ENCODE results near the gene SULF2. TPM values are rescaled to one million over a fixed set of nuclear protein-coding genes. Genes with fewer than 3 reads are reported as not detected.

SULF2 gene
- total and polyA plus RNA-seq, 4 donors: 8.1 to 25.4 (median 12.0) TPM

DNA sequence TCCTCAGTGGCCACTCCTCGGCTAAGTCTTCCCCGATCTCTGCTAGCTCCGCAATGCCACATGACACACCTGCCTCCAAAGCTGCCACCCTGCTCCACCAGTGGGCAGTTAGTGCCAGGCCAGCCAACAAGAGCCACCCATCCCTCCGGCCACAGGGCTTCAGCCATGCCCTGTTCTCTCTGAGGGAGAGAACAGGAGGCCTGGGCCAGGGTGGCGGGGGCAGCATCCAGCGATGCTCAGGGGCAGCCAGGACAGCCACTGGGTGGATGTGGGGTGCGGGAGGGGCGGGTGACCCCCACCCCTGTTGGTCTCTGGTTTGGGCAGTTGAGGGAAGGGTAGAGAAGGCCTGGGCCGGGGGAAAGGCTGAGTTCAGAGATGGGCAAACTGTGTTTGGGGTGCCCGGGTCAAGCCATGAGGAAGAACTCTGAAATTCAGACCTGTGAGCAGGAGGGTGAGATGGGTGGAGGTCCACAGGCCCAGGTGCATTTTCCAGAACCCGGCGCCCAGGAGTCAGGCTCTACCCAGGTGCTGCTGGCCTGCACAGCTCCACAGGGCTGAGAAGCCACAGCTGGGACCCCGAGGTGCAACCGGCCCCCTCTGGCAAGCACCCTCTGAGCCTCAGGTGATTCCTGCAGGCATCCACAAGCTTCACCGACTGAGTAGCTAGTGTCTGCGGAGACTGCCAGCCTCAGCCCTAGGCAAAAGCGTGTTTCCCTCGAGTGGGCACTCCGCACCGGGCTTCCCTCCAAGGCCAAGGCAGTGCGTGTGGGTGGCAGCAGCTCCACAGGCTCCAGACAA is 91.1 kb downstream of the SULF2 start:
- Histone ChIP-seq H3K27me3 (ENCODE audit: control insufficient read depth in 4 of 4, insufficient read depth in 4 of 4, low read length in 3 of 4) (no peaks in the 10 kb centered on the region), H3K9me3 (ENCODE audit: control insufficient read depth in 4 of 4, low read length in 3 of 4) (peaks cover 0 to 10% (median 0%) of the 10 kb centered on the region in 4 donors), H3K36me3 (ENCODE audit: control insufficient read depth in 4 of 4, insufficient read depth in 3 of 4, low read depth in 1 of 4, low read length in 3 of 4) (peaks cover 0 to 2% (median 0%) of the 10 kb centered on the region in 4 donors), H3K4me3 (ENCODE audit: low read depth in 1 of 3, low read length in 3 of 3) (no peak overlapping the region), H3K9ac (ENCODE audit: low read depth in 1 of 2, low read length in 2 of 2) (no peak overlapping the region), H3K4me1 (ENCODE audit: control insufficient read depth in 4 of 4, insufficient read depth in 4 of 4, low read length in 3 of 4) (peaks cover 0 to 6% (median 2%) of the 10 kb centered on the region in 4 donors), H3K27ac (ENCODE audit: low read depth in 1 of 2, low read length in 2 of 2) (no peak overlapping the region)
- DNase-seq (ENCODE audit: low spot score): no peak
- no peak for TF ChIP-seq SP1 (IDR thresholded peaks at IDR 0.05)
- TF ChIP-seq, protein P1, sequence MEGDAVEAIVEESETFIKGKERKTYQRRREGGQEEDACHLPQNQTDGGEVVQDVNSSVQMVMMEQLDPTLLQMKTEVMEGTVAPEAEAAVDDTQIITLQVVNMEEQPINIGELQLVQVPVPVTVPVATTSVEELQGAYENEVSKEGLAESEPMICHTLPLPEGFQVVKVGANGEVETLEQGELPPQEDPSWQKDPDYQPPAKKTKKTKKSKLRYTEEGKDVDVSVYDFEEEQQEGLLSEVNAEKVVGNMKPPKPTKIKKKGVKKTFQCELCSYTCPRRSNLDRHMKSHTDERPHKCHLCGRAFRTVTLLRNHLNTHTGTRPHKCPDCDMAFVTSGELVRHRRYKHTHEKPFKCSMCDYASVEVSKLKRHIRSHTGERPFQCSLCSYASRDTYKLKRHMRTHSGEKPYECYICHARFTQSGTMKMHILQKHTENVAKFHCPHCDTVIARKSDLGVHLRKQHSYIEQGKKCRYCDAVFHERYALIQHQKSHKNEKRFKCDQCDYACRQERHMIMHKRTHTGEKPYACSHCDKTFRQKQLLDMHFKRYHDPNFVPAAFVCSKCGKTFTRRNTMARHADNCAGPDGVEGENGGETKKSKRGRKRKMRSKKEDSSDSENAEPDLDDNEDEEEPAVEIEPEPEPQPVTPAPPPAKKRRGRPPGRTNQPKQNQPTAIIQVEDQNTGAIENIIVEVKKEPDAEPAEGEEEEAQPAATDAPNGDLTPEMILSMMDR (IDR thresholded peaks at IDR 0.05; ENCODE audit: low read depth, low read length, missing input control): no peak
- TF ChIP-seq, protein P2, sequence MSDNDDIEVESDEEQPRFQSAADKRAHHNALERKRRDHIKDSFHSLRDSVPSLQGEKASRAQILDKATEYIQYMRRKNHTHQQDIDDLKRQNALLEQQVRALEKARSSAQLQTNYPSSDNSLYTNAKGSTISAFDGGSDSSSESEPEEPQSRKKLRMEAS (IDR thresholded peaks at IDR 0.05): no peak
- no peak for TF ChIP-seq NR2F2 (IDR thresholded peaks at IDR 0.05)
- TF ChIP-seq EGR1 (IDR thresholded peaks at IDR 0.05; ENCODE audit: low read depth in 2 of 2): no peak
- TF ChIP-seq RAD21 (IDR thresholded peaks at IDR 0.05): no peak
- TF ChIP-seq HNF4G (IDR thresholded peaks at IDR 0.05): no peak
- TF ChIP-seq, protein P3, sequence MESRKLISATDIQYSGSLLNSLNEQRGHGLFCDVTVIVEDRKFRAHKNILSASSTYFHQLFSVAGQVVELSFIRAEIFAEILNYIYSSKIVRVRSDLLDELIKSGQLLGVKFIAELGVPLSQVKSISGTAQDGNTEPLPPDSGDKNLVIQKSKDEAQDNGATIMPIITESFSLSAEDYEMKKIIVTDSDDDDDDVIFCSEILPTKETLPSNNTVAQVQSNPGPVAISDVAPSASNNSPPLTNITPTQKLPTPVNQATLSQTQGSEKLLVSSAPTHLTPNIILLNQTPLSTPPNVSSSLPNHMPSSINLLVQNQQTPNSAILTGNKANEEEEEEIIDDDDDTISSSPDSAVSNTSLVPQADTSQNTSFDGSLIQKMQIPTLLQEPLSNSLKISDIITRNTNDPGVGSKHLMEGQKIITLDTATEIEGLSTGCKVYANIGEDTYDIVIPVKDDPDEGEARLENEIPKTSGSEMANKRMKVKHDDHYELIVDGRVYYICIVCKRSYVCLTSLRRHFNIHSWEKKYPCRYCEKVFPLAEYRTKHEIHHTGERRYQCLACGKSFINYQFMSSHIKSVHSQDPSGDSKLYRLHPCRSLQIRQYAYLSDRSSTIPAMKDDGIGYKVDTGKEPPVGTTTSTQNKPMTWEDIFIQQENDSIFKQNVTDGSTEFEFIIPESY (IDR thresholded peaks at IDR 0.05): no peak
- TF ChIP-seq JUND (IDR thresholded peaks at IDR 0.05): no peak
- TF ChIP-seq, protein P4, sequence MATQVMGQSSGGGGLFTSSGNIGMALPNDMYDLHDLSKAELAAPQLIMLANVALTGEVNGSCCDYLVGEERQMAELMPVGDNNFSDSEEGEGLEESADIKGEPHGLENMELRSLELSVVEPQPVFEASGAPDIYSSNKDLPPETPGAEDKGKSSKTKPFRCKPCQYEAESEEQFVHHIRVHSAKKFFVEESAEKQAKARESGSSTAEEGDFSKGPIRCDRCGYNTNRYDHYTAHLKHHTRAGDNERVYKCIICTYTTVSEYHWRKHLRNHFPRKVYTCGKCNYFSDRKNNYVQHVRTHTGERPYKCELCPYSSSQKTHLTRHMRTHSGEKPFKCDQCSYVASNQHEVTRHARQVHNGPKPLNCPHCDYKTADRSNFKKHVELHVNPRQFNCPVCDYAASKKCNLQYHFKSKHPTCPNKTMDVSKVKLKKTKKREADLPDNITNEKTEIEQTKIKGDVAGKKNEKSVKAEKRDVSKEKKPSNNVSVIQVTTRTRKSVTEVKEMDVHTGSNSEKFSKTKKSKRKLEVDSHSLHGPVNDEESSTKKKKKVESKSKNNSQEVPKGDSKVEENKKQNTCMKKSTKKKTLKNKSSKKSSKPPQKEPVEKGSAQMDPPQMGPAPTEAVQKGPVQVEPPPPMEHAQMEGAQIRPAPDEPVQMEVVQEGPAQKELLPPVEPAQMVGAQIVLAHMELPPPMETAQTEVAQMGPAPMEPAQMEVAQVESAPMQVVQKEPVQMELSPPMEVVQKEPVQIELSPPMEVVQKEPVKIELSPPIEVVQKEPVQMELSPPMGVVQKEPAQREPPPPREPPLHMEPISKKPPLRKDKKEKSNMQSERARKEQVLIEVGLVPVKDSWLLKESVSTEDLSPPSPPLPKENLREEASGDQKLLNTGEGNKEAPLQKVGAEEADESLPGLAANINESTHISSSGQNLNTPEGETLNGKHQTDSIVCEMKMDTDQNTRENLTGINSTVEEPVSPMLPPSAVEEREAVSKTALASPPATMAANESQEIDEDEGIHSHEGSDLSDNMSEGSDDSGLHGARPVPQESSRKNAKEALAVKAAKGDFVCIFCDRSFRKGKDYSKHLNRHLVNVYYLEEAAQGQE (IDR thresholded peaks at IDR 0.05): no peak
- TF ChIP-seq YY1 (IDR thresholded peaks at IDR 0.05): no peak
- 96% methylated on average over 21 of the region's 21 CpGs for WGBS

DNA sequence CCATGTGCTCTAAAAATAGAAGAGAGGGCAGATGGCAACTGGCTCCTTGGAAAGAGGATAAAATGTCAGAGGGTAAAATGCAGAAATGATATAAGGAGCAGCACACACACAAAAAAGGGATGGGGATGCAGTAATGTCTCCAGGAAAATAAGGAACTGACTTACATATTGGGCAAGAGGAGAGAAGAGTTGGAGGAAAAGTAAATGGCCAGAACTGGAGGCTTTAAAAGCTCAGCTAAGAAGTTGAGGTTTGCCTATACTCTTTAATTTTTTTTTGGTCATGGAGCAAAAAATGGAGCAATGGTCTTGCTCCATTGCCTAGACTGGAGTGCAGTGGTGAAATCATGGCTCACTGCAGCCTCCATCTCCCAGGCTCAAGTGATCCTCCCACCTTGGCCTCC is 93.7 kb downstream of the SULF2 start:
- Histone ChIP-seq H3K9me3 (ENCODE audit: control insufficient read depth in 4 of 4, low read length in 3 of 4) (peaks cover 0 to 10% (median 0%) of the 10 kb centered on the region in 4 donors), H3K36me3 (ENCODE audit: control insufficient read depth in 4 of 4, insufficient read depth in 3 of 4, low read depth in 1 of 4, low read length in 3 of 4) (no peaks in the 10 kb centered on the region), H3K4me3 (ENCODE audit: low read depth in 1 of 3, low read length in 3 of 3) (no peak overlapping the region), H3K9ac (ENCODE audit: low read depth in 1 of 2, low read length in 2 of 2) (no peak overlapping the region), H3K4me1 (ENCODE audit: control insufficient read depth in 4 of 4, insufficient read depth in 4 of 4, low read length in 3 of 4) (peaks cover 0 to 6% (median 2%) of the 10 kb centered on the region in 4 donors), H3K27ac (ENCODE audit: low read depth in 1 of 2, low read length in 2 of 2) (no peak overlapping the region), H3K27me3 (ENCODE audit: control insufficient read depth in 4 of 4, insufficient read depth in 4 of 4, low read length in 3 of 4) (no peaks in the 10 kb centered on the region)
- TF ChIP-seq GABPA (IDR thresholded peaks at IDR 0.05 in 1 of 2, conservative IDR thresholded peaks at IDR 0.05 in 1 of 2): no peak
- TF ChIP-seq NR2F2 (IDR thresholded peaks at IDR 0.05): no peak
- TF ChIP-seq, protein P5, sequence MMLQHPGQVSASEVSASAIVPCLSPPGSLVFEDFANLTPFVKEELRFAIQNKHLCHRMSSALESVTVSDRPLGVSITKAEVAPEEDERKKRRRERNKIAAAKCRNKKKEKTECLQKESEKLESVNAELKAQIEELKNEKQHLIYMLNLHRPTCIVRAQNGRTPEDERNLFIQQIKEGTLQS (IDR thresholded peaks at IDR 0.05): no peak
- DNase-seq (ENCODE audit: low spot score): no peak
